NCI-H1105 (cell line): ENCODE data around the gene TLCD2.
A peak's percentile ranks its signal among the peaks of the same experiment; 100 is the strongest.
"Not testable (repeated sequence)": the region's sequence is repeated elsewhere in the genome, so short reads cannot be mapped to it uniquely, and the experiment has no call there.

Experiments
- DNase-seq: peaks from one replicate; lab custom pipeline; 2025; lab: John Stamatoyannopoulos, UW

Gene TLCD2

GRCh38 chr17:1716076-1716911 is 6.1 kb upstream of the TLCD2 start:
- DNase-seq: peak; percentile 96

- no peak for DNase-seq
Observed at GRCh38 chr17:1715803-1716075, 5.6 kb upstream of the TLCD2 start.

GRCh38 chr17:1714980-1715802 is 5.0 kb upstream of the TLCD2 start:
- no peak for DNase-seq

GRCh38 chr17:1714427-1714979 is 4.3 kb upstream of the TLCD2 start:
- DNase-seq: no peak

GRCh38 chr17:1713878-1714426 is 3.8 kb upstream of the TLCD2 start:
- DNase-seq: no peak

GRCh38 chr17:1713160-1713877 is 3.1 kb upstream of the TLCD2 start:
- DNase-seq: no peak

GRCh38 chr17:1712271-1712670 is 2.1 kb upstream of the TLCD2 start:
- DNase-seq: no peak

GRCh38 chr17:1711804-1712203 is 1.6 kb upstream of the TLCD2 start:
- no peak for DNase-seq

- DNase-seq: no peak
Observed at GRCh38 chr17:1710807-1711553, 803 bp upstream of the TLCD2 start.

GRCh38 chr17:1709403-1709951 is 700 bp downstream of the TLCD2 start:
- no peak for DNase-seq

- DNase-seq: not testable (repeated sequence)
Observed at GRCh38 chr17:1708791-1709346, 1.3 kb downstream of the TLCD2 start.

GRCh38 chr17:1707107-1707506 is 3.1 kb downstream of the TLCD2 start:
- DNase-seq: no peak

- no peak for DNase-seq
Observed at GRCh38 chr17:1705004-1705403, 5.2 kb downstream of the TLCD2 start.

GRCh38 chr17:1703063-1703462 is 7.1 kb downstream of the TLCD2 start:
- DNase-seq: no peak

GRCh38 chr17:1699891-1700290 is 10.3 kb downstream of the TLCD2 start:
- not testable (repeated sequence) for DNase-seq

- DNase-seq: no peak
Observed at GRCh38 chr17:1697681-1698080, 12.5 kb downstream of the TLCD2 start.

GRCh38 chr17:1695365-1695764 is 14.8 kb downstream of the TLCD2 start:
- DNase-seq: no peak

GRCh38 chr17:1693339-1693738 is 16.8 kb downstream of the TLCD2 start:
- no peak for DNase-seq

- no peak for DNase-seq
Observed at GRCh38 chr17:1690544-1691221, 19.5 kb downstream of the TLCD2 start.

GRCh38 chr17:1688405-1688804 is 21.8 kb downstream of the TLCD2 start:
- DNase-seq: not testable (repeated sequence)
